ENCODE results near the gene RSRC1. TPM values are rescaled to one million over a fixed set of nuclear protein-coding genes. Genes with fewer than 3 reads are reported as not detected.

RSRC1 gene
- total RNA-seq, 1 experiment from 2014 or later: 60.3 TPM

- Histone ChIP-seq H3K9me2 (ENCODE audit: insufficient read depth) (no peaks in the 10 kb centered on the region), H2AFZ (no peak overlapping the region), H3F3A (ENCODE audit: insufficient read depth, low read depth) (no peaks in the 10 kb centered on the region; the same call in 1 of the 2 replicates), H3K79me2 (ENCODE audit: low read depth) (no peaks in the 10 kb centered on the region), H3K4me2 (no peak overlapping the region), H3K27me3 (ENCODE audit: insufficient read depth, low read depth) (no peaks in the 10 kb centered on the region), H3K4me1 (replicated peaks; ENCODE audit: insufficient read depth) (no peaks in the 10 kb centered on the region), H3K36me3 (ENCODE audit: low read depth) (no peaks in the 10 kb centered on the region), H3K4me3 (no peak overlapping the region), H3K9me3 (ENCODE audit: insufficient read depth, low read depth) (peaks cover 3% of the 10 kb centered on the region; the same call in 1 of the 2 replicates), H3K27ac (no peak overlapping the region), H4K20me1 (ENCODE audit: insufficient read depth) (no peaks in the 10 kb centered on the region)
- DNase-seq: no peak
- TF ChIP-seq CTCF (conservative IDR thresholded peaks at IDR 0.05) (no peak), EZH2 (IDR thresholded peaks at IDR 0.05; ENCODE audit: low read depth) (no peak)
- ChIA-PET CTCF (no interaction called here), POLR2A (ENCODE audit: unreplicated experiment) (no interaction called here)
- intact Hi-C loops (cut with micrococcal nuclease; ENCODE audit: unreplicated experiment): no loop called here
- no TSS peak for BruUV-seq (replicated peaks)
Measured at GRCh38 chr3:158347966-158348365, 238.1 kb downstream of the RSRC1 start.

GRCh38 chr3:158350971-158351370, 241.1 kb downstream of the RSRC1 start:
- Histone ChIP-seq H3K9me2 (ENCODE audit: insufficient read depth) (no peaks in the 10 kb centered on the region), H4K20me1 (ENCODE audit: insufficient read depth) (no peaks in the 10 kb centered on the region), H2AFZ (no peak overlapping the region), H3K4me1 (replicated peaks; ENCODE audit: insufficient read depth) (no peaks in the 10 kb centered on the region), H3K36me3 (ENCODE audit: low read depth) (no peaks in the 10 kb centered on the region), H3K9me3 (ENCODE audit: insufficient read depth, low read depth) (peaks cover 3% of the 10 kb centered on the region; the same call in 1 of the 2 replicates), H3K4me2 (no peak overlapping the region), H3K79me2 (ENCODE audit: low read depth) (no peaks in the 10 kb centered on the region), H3K4me3 (no peak overlapping the region), H3K27ac (no peak overlapping the region), H3K27me3 (ENCODE audit: insufficient read depth, low read depth) (no peaks in the 10 kb centered on the region), H3F3A (ENCODE audit: insufficient read depth, low read depth) (no peaks in the 10 kb centered on the region; the same call in 1 of the 2 replicates)
- intact Hi-C loops (cut with micrococcal nuclease; ENCODE audit: unreplicated experiment): no loop called here
- TF ChIP-seq CTCF (conservative IDR thresholded peaks at IDR 0.05) (no peak), EZH2 (IDR thresholded peaks at IDR 0.05; ENCODE audit: low read depth) (no peak)
- no peak for DNase-seq
- ChIA-PET CTCF (no interaction called here), POLR2A (ENCODE audit: unreplicated experiment) (no interaction called here)
- no TSS peak for BruUV-seq (replicated peaks)

- Histone ChIP-seq H3K79me2 (ENCODE audit: low read depth) (no peaks in the 10 kb centered on the region), H3K9me3 (ENCODE audit: insufficient read depth, low read depth) (no peaks in the 10 kb centered on the region), H3K36me3 (ENCODE audit: low read depth) (no peaks in the 10 kb centered on the region), H3F3A (ENCODE audit: insufficient read depth, low read depth) (no peaks in the 10 kb centered on the region; the same call in 1 of the 2 replicates), H2AFZ (no peak overlapping the region), H3K27ac (no peak overlapping the region), H3K9me2 (ENCODE audit: insufficient read depth) (no peaks in the 10 kb centered on the region), H3K4me2 (no peak overlapping the region), H3K4me1 (replicated peaks; ENCODE audit: insufficient read depth) (no peaks in the 10 kb centered on the region), H3K4me3 (no peak overlapping the region), H4K20me1 (ENCODE audit: insufficient read depth) (no peaks in the 10 kb centered on the region), H3K27me3 (ENCODE audit: insufficient read depth, low read depth) (no peaks in the 10 kb centered on the region)
- no TSS peak for BruUV-seq (replicated peaks)
- intact Hi-C loops (cut with micrococcal nuclease; ENCODE audit: unreplicated experiment): no loop called here
- DNase-seq: no peak
- TF ChIP-seq EZH2 (IDR thresholded peaks at IDR 0.05; ENCODE audit: low read depth) (no peak), CTCF (conservative IDR thresholded peaks at IDR 0.05) (no peak)
- ChIA-PET CTCF (no interaction called here), POLR2A (ENCODE audit: unreplicated experiment) (no interaction called here)
Measured at GRCh38 chr3:158352551-158352950, 242.7 kb downstream of the RSRC1 start.

Data from PC-9 (cell line).